Naive thymus-derived CD4-positive, alpha-beta T cell (primary cell): ENCODE measurements around the gene BEST4. TPM values are rescaled to one million over a fixed set of nuclear protein-coding genes. Genes with fewer than 3 reads are reported as not detected.

Experiments used
- ATAC-seq: fragments of 150-1000 bp; cut with Tn5 transposase; 2 replicates; pipeline ENCODE4 v1.10.0; 2021; ENCODE audit warnings: mild to moderate bottlenecking, moderate library complexity
- CTCF ChIA-PET: fragments of 350-600 bp; sonication (Branson Sonifier 250); formaldehyde crosslinking; loops from one replicate; lab custom pipeline; 2021; ENCODE audit warnings: antibody characterized with exemption; lab: Charles Lee
- POLR2A ChIA-PET: fragments of 350-600 bp; sonication (Branson Sonifier 250); formaldehyde crosslinking; loops from one replicate; lab custom pipeline; 2021; ENCODE audit warnings: antibody characterized with exemption, inconsistent platforms; lab: Charles Lee
- DNase-seq, 9 donors: peaks; one replicate each; pipeline versions ENCODE4 v3.0.0 to v3.0.0-alpha.2; 2020 to 2022; ENCODE audit warnings: mixed read lengths in 1 of 9
- H3K27ac ChIP-seq: one replicate; pipeline ENCODE4 v1.7.0; 2013; ENCODE audit warnings: mild to moderate bottlenecking, low read depth, low read length, moderate library complexity
- H3K27me3 ChIP-seq, 2 donors: one replicate each; pipeline ENCODE4 v1.7.0; 2013; ENCODE audit warnings: low read length in 2 of 2, mild to moderate bottlenecking in 2 of 2, moderate library complexity in 2 of 2; ENCODE audit not compliant: control insufficient read depth in 2 of 2, insufficient read depth in 2 of 2
- H3K36me3 ChIP-seq, 3 experiments: 1 replicate in 2 of 3; 2 replicates in 1 of 3; pipeline ENCODE4 v1.7.0; 2013; ENCODE audit warnings: low read length in 3 of 3, mild to moderate bottlenecking in 3 of 3, moderate library complexity in 1 of 3; ENCODE audit not compliant: insufficient read depth in 3 of 3, control insufficient read depth in 2 of 3
- H3K4me1 ChIP-seq, 2 donors: one replicate each; pipeline ENCODE4 v1.7.0; 2013; ENCODE audit warnings: low read length in 2 of 2, mild to moderate bottlenecking in 2 of 2, moderate library complexity in 1 of 2; ENCODE audit not compliant: control insufficient read depth in 2 of 2, insufficient read depth in 2 of 2
- H3K4me3 ChIP-seq: 2 replicates; pipeline ENCODE4 v1.7.0; 2013; ENCODE audit warnings: mild to moderate bottlenecking, low read length
- H3K9me3 ChIP-seq, 3 experiments: 1 replicate in 2 of 3; 2 replicates in 1 of 3; pipeline ENCODE4 v1.7.0; 2013; ENCODE audit warnings: low read length in 3 of 3; ENCODE audit not compliant: control insufficient read depth in 2 of 3
- H3K27ac Mint-ChIP-seq, 9 donors: one replicate each; pipeline ENCODE4 v1.8.0; 2020 to 2022; ENCODE audit warnings: mixed read lengths in 9 of 9, mild to moderate bottlenecking in 8 of 9, moderate library complexity in 5 of 9, inconsistent platforms in 2 of 9
- H3K27me3 Mint-ChIP-seq, 5 donors: one replicate each; pipeline ENCODE4 v1.8.0; 2021 to 2022; ENCODE audit warnings: mixed read lengths in 5 of 5, mild to moderate bottlenecking in 1 of 5
- H3K36me3 Mint-ChIP-seq, 5 donors: one replicate each; pipeline ENCODE4 v1.8.0; 2020 to 2022; ENCODE audit warnings: mixed read lengths in 5 of 5, mild to moderate bottlenecking in 3 of 5, inconsistent platforms in 1 of 5
- H3K4me1 Mint-ChIP-seq, 7 donors: one replicate each; pipeline ENCODE4 v1.8.0; 2020 to 2022; ENCODE audit warnings: mixed read lengths in 7 of 7, mild to moderate bottlenecking in 3 of 7, inconsistent platforms in 1 of 7
- H3K4me3 Mint-ChIP-seq, 10 donors: one replicate each; pipeline ENCODE4 v1.8.0; 2020 to 2022; ENCODE audit warnings: mild to moderate bottlenecking in 10 of 10, mixed read lengths in 10 of 10, moderate library complexity in 6 of 10, inconsistent platforms in 2 of 10
- H3K9me3 Mint-ChIP-seq, 11 donors: one replicate each; pipeline ENCODE4 v1.8.0; 2020 to 2022; ENCODE audit warnings: mixed read lengths in 11 of 11, mild to moderate bottlenecking in 4 of 11, inconsistent platforms in 1 of 11, moderate library complexity in 1 of 11
- intact Hi-C, 2 donors: fragments of 100-400 bp; cut with micrococcal nuclease; formaldehyde crosslinking; loops; one replicate each; pipeline ENCODE4 v1.15.1; 2023
- polyA plus RNA-seq, 2 donors: library from polyadenylated mRNA; unstranded; fragments of 300-500 nt; fragmentation: Illumina TruSeq; gene quantifications; one replicate each; pipeline ENCODE4 v1.2.3, GENCODE V29; 2021
- total RNA-seq, 6 experiments: library from RNA in 5 of 6; stranded (reverse) in 5 of 6; gene quantifications; 1 replicate in 5 of 6; 2 replicates in 1 of 6; pipeline ENCODE4 v1.2.3 and lab custom pipeline; 2021 to 2026

BEST4 gene
- total and polyA plus RNA-seq, 7 experiments from 2014 or later: 0.72 to 1.4 (median 0.95) TPM; not detected in 1

GRCh38 chr1:44808938-44809917 is 21.3 kb upstream of the BEST4 start:
- peak overlapping the region; percentile 91 for H3K27ac ChIP-seq
- DNase-seq: peak in 8 of 9 donors; percentile 84 to 95 (median 92)
- peaks cover 0 to 33% (median 16%) of the 10 kb centered on the region in 5 donors for H3K36me3 Mint-ChIP-seq
- H3K36me3 ChIP-seq: peaks cover 3 to 24% (median 9%) of the 10 kb centered on the region in 3 experiments
- CTCF ChIA-PET: interaction anchor here (0.6 to 3.4 kb wide), 12 partner anchors 9 to 202 kb away, joined by 3 to 34 read pairs (median 3); partner anchors contain the start of genes EIF2B3, HECTD3, PLK3 and RNU5D-1
- peak; percentile 65 for ATAC-seq
- H3K4me3 ChIP-seq: peak overlapping the region; percentile 48
- intact Hi-C loops: loop anchor here (1.0 to 10.0 kb wide), 6 partner anchors 8 to 773 kb away; partner anchors contain the start of genes TESK2 (in 2 of the 2), NASP (in 1 of the 2), RNU5D-1 (in 1 of the 2) and ZSWIM5 (in 1 of the 2)
- peaks cover 0 to 3% (median 0%) of the 10 kb centered on the region in 5 donors for H3K27me3 Mint-ChIP-seq
- H3K4me1 ChIP-seq: peaks cover 59 to 64% of the 10 kb centered on the region in 2 donors
- peak overlapping the region; percentile 98 to 100 (median 99) for H3K27ac Mint-ChIP-seq
- no peaks in the 10 kb centered on the region for H3K27me3 ChIP-seq
- peaks cover 49 to 77% (median 72%) of the 10 kb centered on the region in 7 donors for H3K4me1 Mint-ChIP-seq
- H3K9me3 Mint-ChIP-seq: peaks cover 0 to 10% (median 0%) of the 10 kb centered on the region in 11 donors
- no peaks in the 10 kb centered on the region for H3K9me3 ChIP-seq
- peak overlapping the region; percentile 48 to 90 (median 82) for H3K4me3 Mint-ChIP-seq
- POLR2A ChIA-PET: interaction anchor here (0.7 to 18.7 kb wide), 25 partner anchors 9 to 774 kb away, joined by 3 to 709 read pairs (median 5); partner anchors contain the start of genes BEST4, CCDC163, EIF2B3 and HECTD3

- Histone ChIP-seq H3K27me3 (no peaks in the 10 kb centered on the region), H3K4me1 (peaks cover 58 to 61% of the 10 kb centered on the region in 2 donors), H3K27ac (peak within 1 kb of the TSS; percentile 91), H3K4me3 (peak within 1 kb of the TSS; percentile 48), H3K36me3 (peaks cover 9 to 33% (median 12%) of the 10 kb centered on the region in 3 experiments), H3K9me3 (no peaks in the 10 kb centered on the region)
- peak in 4 of 9 donors; percentile 12 to 86 (median 33) for DNase-seq
- intact Hi-C loops: loop anchor here (2.0 to 10.0 kb wide), 4 partner anchors 77 to 774 kb away; partner anchors contain the start of genes TESK2 (in 2 of the 2), NASP (in 1 of the 2), RNU5D-1 (in 1 of the 2) and ZSWIM5 (in 1 of the 2)
- Mint-ChIP-seq H3K36me3 (peaks cover 1 to 32% (median 21%) of the 10 kb centered on the region in 5 donors), H3K27ac (peak within 1 kb of the TSS; percentile 98 to 100 (median 99)), H3K4me1 (peaks cover 47 to 78% (median 72%) of the 10 kb centered on the region in 7 donors), H3K27me3 (peaks cover 0 to 3% (median 0%) of the 10 kb centered on the region in 5 donors), H3K9me3 (peaks cover 0 to 7% (median 0%) of the 10 kb centered on the region in 11 donors), H3K4me3 (peak within 1 kb of the TSS; percentile 67 to 90 (median 82))
- peak; percentile 22 for ATAC-seq
- POLR2A ChIA-PET: interaction anchor here (0.6 to 18.7 kb wide), 23 partner anchors 8 to 775 kb away, joined by 3 to 709 read pairs (median 5); partner anchors contain the start of genes BEST4, CCDC163, EIF2B3 and HECTD3
- CTCF ChIA-PET: interaction anchor here (0.9 to 3.4 kb wide), 8 partner anchors 8 to 77 kb away, joined by 3 to 34 read pairs (median 4); partner anchors contain the start of genes PLK3 and RNU5D-1
These were observed 20.3 kb upstream of the BEST4 start, which contains the start of gene BTBD19 for GRCh38 chr1:44808063-44808937. Gene BTBD19, plus strand, starts transcription at chr1:44808523. Its CDS starts 298 bp downstream, at chr1:44808821.

- Mint-ChIP-seq H3K9me3 (peaks cover 0 to 7% (median 0%) of the 10 kb centered on the region in 11 donors), H3K4me1 (peaks cover 54 to 84% (median 77%) of the 10 kb centered on the region in 7 donors), H3K4me3 (peak overlapping the region; percentile 63 to 90 (median 80)), H3K36me3 (peaks cover 5 to 40% (median 25%) of the 10 kb centered on the region in 5 donors), H3K27ac (peak overlapping the region; percentile 98 to 100 (median 99)), H3K27me3 (peaks cover 0 to 3% (median 0%) of the 10 kb centered on the region in 5 donors)
- DNase-seq (peak; percentile 78 to 96 (median 95)), ATAC-seq (peak; percentile 68)
- intact Hi-C loops: loop anchor here (2.0 to 10.0 kb wide), 4 partner anchors 77 to 775 kb away; partner anchors contain the start of genes TESK2 (in 2 of the 2), NASP (in 1 of the 2), RNU5D-1 (in 1 of the 2) and ZSWIM5 (in 1 of the 2)
- ChIA-PET CTCF (interaction anchor here (0.6 to 3.4 kb wide), 6 partner anchors 7 to 80 kb away, joined by 3 to 34 read pairs (median 4); partner anchors contain the start of gene PLK3), POLR2A (interaction anchor here (0.6 to 18.7 kb wide), 18 partner anchors 7 to 776 kb away, joined by 3 to 709 read pairs (median 6); partner anchors contain the start of genes BEST4, CCDC163, EIF2B3 and HECTD3)
- Histone ChIP-seq H3K4me3 (peak overlapping the region; percentile 48), H3K27ac (peak overlapping the region; percentile 91), H3K27me3 (no peaks in the 10 kb centered on the region), H3K9me3 (no peaks in the 10 kb centered on the region), H3K4me1 (peaks cover 66% of the 10 kb centered on the region in 2 donors), H3K36me3 (peaks cover 13 to 41% (median 18%) of the 10 kb centered on the region in 3 experiments)
These were observed 19.5 kb upstream of the BEST4 start for GRCh38 chr1:44807364-44808062.

- peak within 1 kb of the TSS; percentile 63 to 90 (median 80) for H3K4me3 Mint-ChIP-seq
- intact Hi-C loops: loop anchor here (5.0 to 10.0 kb wide), 3 partner anchors 398 to 775 kb away; partner anchors contain the start of genes TESK2 (in 2 of the 2), NASP (in 1 of the 2) and ZSWIM5 (in 1 of the 2)
These were observed 18.9 kb upstream of the BEST4 start, which contains the start of gene DYNLT4 for GRCh38 chr1:44806704-44807363. Gene DYNLT4, minus strand, starts transcription at chr1:44807351. Its CDS starts 683 bp downstream, at chr1:44806668.

More at GRCh38 chr1:44806704-44807363, 18.9 kb upstream of the BEST4 start, which contains the start of gene DYNLT4:
- ChIA-PET CTCF (interaction anchor here (0.6 to 3.2 kb wide), 5 partner anchors 9 to 79 kb away, joined by 3 to 34 read pairs (median 4); no protein-coding TSS in a partner anchor), POLR2A (interaction anchor here (0.6 to 18.7 kb wide), 11 partner anchors 8 to 497 kb away, joined by 3 to 709 read pairs (median 11); partner anchors contain the start of genes BEST4, HECTD3, RPS8 and UROD)
- Mint-ChIP-seq H3K27ac (peak within 1 kb of the TSS; percentile 98 to 100 (median 99)), H3K9me3 (peaks cover 0 to 7% (median 0%) of the 10 kb centered on the region in 11 donors), H3K27me3 (peaks cover 0 to 3% (median 0%) of the 10 kb centered on the region in 5 donors), H3K4me1 (peaks cover 52 to 85% (median 78%) of the 10 kb centered on the region in 7 donors), H3K36me3 (peaks cover 9 to 45% (median 29%) of the 10 kb centered on the region in 5 donors)
- Histone ChIP-seq H3K4me3 (peak within 1 kb of the TSS; percentile 48), H3K4me1 (peaks cover 70 to 72% of the 10 kb centered on the region in 2 donors), H3K27me3 (no peaks in the 10 kb centered on the region), H3K36me3 (peaks cover 14 to 42% (median 18%) of the 10 kb centered on the region in 3 experiments), H3K9me3 (no peaks in the 10 kb centered on the region), H3K27ac (peak within 1 kb of the TSS; percentile 91)
- DNase-seq (no peak), ATAC-seq (no peak)
